Loucy (cell line): ENCODE data around the gene CRACR2A.

Experiments
- H2AFZ ChIP-seq: fragments of 200-600 bp; sonication (generic); 2 replicates; pipeline ENCODE4 v1.6.0; 2016; ENCODE audit warnings: antibody characterized with exemption, mild to moderate bottlenecking, low read length, moderate library complexity
- H3F3A ChIP-seq: fragments of 200-600 bp; 2 replicates; pipeline ENCODE4 v1.6.0; 2016; ENCODE audit warnings: antibody characterized with exemption, low read depth, mild to moderate bottlenecking
- H3K27me3 ChIP-seq: fragments of 200-600 bp; sonication (generic); 2 replicates; pipeline ENCODE4 v1.6.1; 2014; ENCODE audit warnings: low read length, mild to moderate bottlenecking; ENCODE audit not compliant: insufficient read depth, poor library complexity, severe bottlenecking
- H3K36me3 ChIP-seq: fragments of 200-600 bp; sonication (generic); 2 replicates; pipeline ENCODE4 v1.6.1; 2016; ENCODE audit warnings: low read length; ENCODE audit not compliant: insufficient read depth
- H3K4me1 ChIP-seq: fragments of 200-600 bp; sonication (generic); 2 replicates; pipeline ENCODE4 v1.5.1; 2014; ENCODE audit warnings: low read length, mild to moderate bottlenecking; ENCODE audit not compliant: insufficient read depth, poor library complexity, severe bottlenecking
- H3K4me2 ChIP-seq: fragments of 200-600 bp; sonication (generic); 2 replicates; pipeline ENCODE4 v1.6.0; 2014; ENCODE audit warnings: antibody characterized with exemption, low read length, low read depth, mild to moderate bottlenecking; ENCODE audit not compliant: poor library complexity, severe bottlenecking
- H3K4me3 ChIP-seq: fragments of 200-600 bp; sonication (generic); 2 replicates; pipeline ENCODE4 v1.5.1; 2014; ENCODE audit warnings: low read length, mild to moderate bottlenecking, mixed read lengths; ENCODE audit not compliant: poor library complexity, severe bottlenecking
- H3K79me2 ChIP-seq: fragments of 200-600 bp; sonication (generic); 2 replicates; pipeline ENCODE4 v1.6.1; 2014; ENCODE audit warnings: low read length; ENCODE audit not compliant: insufficient read depth
- H3K9ac ChIP-seq: fragments of 200-600 bp; sonication (generic); 2 replicates; pipeline ENCODE4 v1.6.0; 2014; ENCODE audit warnings: mild to moderate bottlenecking, low read depth, low read length, moderate library complexity; ENCODE audit not compliant: poor library complexity, severe bottlenecking
- H3K9me2 ChIP-seq: fragments of 200-600 bp; sonication (generic); replicated peaks from 2 replicates; pipeline ENCODE4 v1.6.1; 2016; ENCODE audit warnings: low read depth, low read length, mixed read lengths
- H3K9me3 ChIP-seq: fragments of 200-600 bp; sonication (generic); 2 replicates; pipeline ENCODE4 v1.6.1; 2014; ENCODE audit warnings: mild to moderate bottlenecking, antibody characterized with exemption, low read length, low read depth; ENCODE audit not compliant: insufficient read depth
- H4K20me1 ChIP-seq: fragments of 200-600 bp; sonication (generic); 2 replicates; pipeline ENCODE4 v1.6.0; 2014; ENCODE audit warnings: antibody characterized with exemption, low read length, mild to moderate bottlenecking; ENCODE audit not compliant: insufficient read depth, poor library complexity, severe bottlenecking
- EZH2phosphoT487 ChIP-seq: fragments of 200-600 bp; IDR thresholded peaks from 2 replicates; pipeline ENCODE4 v1.6.1; 2018; ENCODE audit warnings: antibody characterized with exemption, mild to moderate bottlenecking, moderate library complexity, borderline replicate concordance
- TF ChIP-seq, protein P1 (sequence below): fragments of 200-600 bp; sonication (generic); conservative IDR thresholded peaks from 2 replicates; pipeline ENCODE4 v1.5.1; 2014; ENCODE audit warnings: mild to moderate bottlenecking, antibody characterized with exemption, low read length

The CRACR2A gene

GRCh38 chr12:3672113-3672509 lies 80.8 kb downstream of the CRACR2A start:
- H4K20me1 ChIP-seq = no peaks in the 10 kb centered on the region
- no peak for TF ChIP-seq EZH2phosphoT487
- TF ChIP-seq, protein P1, sequence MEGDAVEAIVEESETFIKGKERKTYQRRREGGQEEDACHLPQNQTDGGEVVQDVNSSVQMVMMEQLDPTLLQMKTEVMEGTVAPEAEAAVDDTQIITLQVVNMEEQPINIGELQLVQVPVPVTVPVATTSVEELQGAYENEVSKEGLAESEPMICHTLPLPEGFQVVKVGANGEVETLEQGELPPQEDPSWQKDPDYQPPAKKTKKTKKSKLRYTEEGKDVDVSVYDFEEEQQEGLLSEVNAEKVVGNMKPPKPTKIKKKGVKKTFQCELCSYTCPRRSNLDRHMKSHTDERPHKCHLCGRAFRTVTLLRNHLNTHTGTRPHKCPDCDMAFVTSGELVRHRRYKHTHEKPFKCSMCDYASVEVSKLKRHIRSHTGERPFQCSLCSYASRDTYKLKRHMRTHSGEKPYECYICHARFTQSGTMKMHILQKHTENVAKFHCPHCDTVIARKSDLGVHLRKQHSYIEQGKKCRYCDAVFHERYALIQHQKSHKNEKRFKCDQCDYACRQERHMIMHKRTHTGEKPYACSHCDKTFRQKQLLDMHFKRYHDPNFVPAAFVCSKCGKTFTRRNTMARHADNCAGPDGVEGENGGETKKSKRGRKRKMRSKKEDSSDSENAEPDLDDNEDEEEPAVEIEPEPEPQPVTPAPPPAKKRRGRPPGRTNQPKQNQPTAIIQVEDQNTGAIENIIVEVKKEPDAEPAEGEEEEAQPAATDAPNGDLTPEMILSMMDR = no peak
- H3K4me1 ChIP-seq = peaks cover 5% of the 10 kb centered on the region
- H3K79me2 ChIP-seq = no peaks in the 10 kb centered on the region
- no peak overlapping the region for H3K9ac ChIP-seq
- no peaks in the 10 kb centered on the region for H3K27me3 ChIP-seq
- H3K36me3 ChIP-seq = peaks cover 70% of the 10 kb centered on the region; the same call in 1 of the 2 replicates
- H3K4me2 ChIP-seq = no peak overlapping the region
- no peak overlapping the region for H2AFZ ChIP-seq
- no peaks in the 10 kb centered on the region for H3K9me3 ChIP-seq
- no peaks in the 10 kb centered on the region for H3F3A ChIP-seq
- no peak overlapping the region for H3K4me3 ChIP-seq
- H3K9me2 ChIP-seq = no peaks in the 10 kb centered on the region

DNA sequence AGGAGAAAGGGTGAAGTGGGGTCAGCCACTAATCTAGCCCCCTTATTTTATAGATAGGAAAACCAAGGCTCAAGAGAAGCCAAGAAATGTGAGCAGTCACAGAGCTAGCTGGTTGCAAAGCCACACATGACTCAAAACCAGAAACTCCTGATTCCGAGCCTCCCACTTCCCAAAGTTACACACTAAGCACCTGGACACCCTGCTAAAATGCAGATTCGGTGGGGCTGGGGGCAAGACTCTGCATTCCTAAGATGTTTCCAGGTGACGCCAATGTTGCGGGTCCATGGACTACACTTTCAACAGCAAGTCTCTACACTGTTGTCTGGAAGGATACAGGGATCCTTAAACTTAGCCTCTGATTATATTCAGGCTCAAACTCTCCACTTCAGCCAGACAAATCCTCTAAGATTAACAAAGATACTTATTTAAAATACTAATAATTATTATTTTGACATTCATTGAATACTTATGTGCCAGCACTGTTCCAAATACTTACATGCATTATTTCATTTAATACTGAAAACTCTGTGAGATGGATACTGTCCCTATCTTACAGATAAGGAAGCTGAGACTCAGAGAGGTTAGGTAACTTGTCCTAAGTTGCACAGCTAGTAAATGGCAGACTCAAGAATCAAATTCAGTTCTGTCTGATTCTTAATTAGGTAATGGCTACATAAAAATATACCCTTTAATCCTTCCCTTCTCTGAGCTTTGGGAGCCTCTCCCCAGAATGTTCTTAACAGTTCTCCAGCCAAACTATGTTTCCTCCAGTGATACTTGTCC lies 81.4 kb downstream of the CRACR2A start:
- Histone ChIP-seq H3K36me3 (peaks cover 71% of the 10 kb centered on the region; the same call in 1 of the 2 replicates), H3K27me3 (no peaks in the 10 kb centered on the region)

DNA sequence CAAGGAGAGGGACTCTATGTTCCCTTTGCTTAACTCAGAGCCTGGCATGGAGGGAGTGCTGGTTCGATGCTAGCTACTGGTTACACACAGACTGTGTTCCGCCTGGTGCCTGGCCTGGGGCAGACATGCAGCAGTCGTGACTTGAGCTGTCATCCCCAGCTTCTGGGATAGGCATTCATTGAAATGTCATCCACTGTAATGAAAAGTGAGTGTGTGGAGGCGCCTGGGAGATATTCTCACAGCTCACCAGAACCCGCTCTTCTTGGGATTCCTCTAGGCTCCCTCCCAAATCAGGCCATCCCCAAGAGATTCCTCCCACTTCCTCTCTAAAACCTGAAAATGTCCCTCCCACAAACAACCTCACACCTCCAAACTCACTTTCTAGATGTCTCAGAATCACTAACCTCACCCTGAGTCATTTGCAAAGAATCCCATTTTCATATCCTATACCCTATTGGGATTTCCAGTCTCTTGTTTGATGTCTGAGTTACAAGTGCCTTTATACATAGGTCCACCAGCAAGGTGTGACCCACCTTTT lies 82.8 kb downstream of the CRACR2A start:
- no peak for TF ChIP-seq EZH2phosphoT487
- TF ChIP-seq, protein P1 = no peak
- H4K20me1 ChIP-seq = no peaks in the 10 kb centered on the region
- no peak overlapping the region for H3K4me3 ChIP-seq
- H3K4me2 ChIP-seq = no peak overlapping the region
- H3K9me3 ChIP-seq = no peaks in the 10 kb centered on the region
- H3K9ac ChIP-seq = no peak overlapping the region
- H3K9me2 ChIP-seq = no peaks in the 10 kb centered on the region
- H2AFZ ChIP-seq = no peak overlapping the region
- H3K36me3 ChIP-seq = peaks cover 77% of the 10 kb centered on the region; the same call in 1 of the 2 replicates
- no peaks in the 10 kb centered on the region for H3K79me2 ChIP-seq
- H3K27me3 ChIP-seq = no peaks in the 10 kb centered on the region
- H3K4me1 ChIP-seq = peaks cover 5% of the 10 kb centered on the region
- no peaks in the 10 kb centered on the region for H3F3A ChIP-seq

More for the DNA sequence above, 81.4 kb downstream of the CRACR2A start:
- no peaks in the 10 kb centered on the region for H3K9me3 ChIP-seq
- H3K9me2 ChIP-seq = no peaks in the 10 kb centered on the region
- no peak overlapping the region for H3K4me2 ChIP-seq
- peaks cover 5% of the 10 kb centered on the region for H3K4me1 ChIP-seq
- H3K4me3 ChIP-seq = no peak overlapping the region
- no peak overlapping the region for H3K9ac ChIP-seq
- H3K79me2 ChIP-seq = no peaks in the 10 kb centered on the region
- no peaks in the 10 kb centered on the region for H3F3A ChIP-seq
- TF ChIP-seq EZH2phosphoT487 = no peak
- TF ChIP-seq, protein P1 = no peak
- no peak overlapping the region for H2AFZ ChIP-seq
- H4K20me1 ChIP-seq = no peaks in the 10 kb centered on the region
